HG03139 (cell line): ENCODE data around the gene SPC25.
A peak's percentile ranks its signal among the peaks of the same experiment; 100 is the strongest.
"Not testable (repeated sequence)": the region's sequence is repeated elsewhere in the genome, so short reads cannot be mapped to it uniquely, and the experiment has no call there.

Experiments
- ATAC-seq: cut with Tn5 transposase; IDR thresholded peaks from one replicate; pipeline ENCODE4 v1.9.1; 2021; ENCODE audit not compliant: unreplicated experiment

SPC25 gene, protein sequence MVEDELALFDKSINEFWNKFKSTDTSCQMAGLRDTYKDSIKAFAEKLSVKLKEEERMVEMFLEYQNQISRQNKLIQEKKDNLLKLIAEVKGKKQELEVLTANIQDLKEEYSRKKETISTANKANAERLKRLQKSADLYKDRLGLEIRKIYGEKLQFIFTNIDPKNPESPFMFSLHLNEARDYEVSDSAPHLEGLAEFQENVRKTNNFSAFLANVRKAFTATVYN

DNA sequence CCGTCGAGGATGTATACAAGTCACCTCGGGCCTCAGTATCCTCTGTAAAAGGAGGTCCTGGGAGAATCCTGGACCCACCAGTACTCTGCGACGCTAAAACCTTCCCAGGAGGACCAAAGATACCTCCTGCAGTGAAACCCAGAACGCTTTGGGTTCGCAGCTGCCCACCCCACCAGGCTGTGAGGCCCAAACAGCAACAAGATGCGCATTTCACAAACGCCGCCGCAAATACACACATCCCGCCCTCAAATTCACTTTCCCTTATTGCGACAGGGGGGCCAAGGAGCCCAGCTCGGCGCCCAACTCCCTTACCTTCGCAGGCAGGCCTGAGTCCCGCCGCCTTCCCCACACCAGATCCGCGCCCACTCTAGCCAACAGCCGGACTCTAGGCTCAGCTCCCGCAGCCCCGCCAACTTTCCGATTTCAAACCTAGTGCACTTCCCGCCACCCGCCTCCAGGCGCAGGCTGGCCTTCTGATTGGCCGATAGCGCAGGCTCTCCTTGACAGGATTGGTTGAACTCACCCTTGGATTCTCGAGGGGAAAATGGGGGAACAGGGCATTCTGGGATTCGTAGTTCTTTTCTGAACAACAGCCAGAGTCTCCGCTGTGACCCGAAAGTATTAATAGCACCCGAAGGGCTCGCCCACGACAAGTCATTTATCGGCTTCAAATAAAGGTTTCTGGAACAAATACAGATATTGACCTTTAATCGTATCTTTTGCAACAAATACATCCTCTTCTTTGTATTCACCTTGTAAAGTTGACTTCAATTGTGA lies at the start of gene SPC25:
SPC25 (minus strand) TSS at position 425 of the 777 bp plus-strand sequence. CDS start 911 bp downstream, outside the sequence.
- ATAC-seq: peak; percentile 100

DNA sequence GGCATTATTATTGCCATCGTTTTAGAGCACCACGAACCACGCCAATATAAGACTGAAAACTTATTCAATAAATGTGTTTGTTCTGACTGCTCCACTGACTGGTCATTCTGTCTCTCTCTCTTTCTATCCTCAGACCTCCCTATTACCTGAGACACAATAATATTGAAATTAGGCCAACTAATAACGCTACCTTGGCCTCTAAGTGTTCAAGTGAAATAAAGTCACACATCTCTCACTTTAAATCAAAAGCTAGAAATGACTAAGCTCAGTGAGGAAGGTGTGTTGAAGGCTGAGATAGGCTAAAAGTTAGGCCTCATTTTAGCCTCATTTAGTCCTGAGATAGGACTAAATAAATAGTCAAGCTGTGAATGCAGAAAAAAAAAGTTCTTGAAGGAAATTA lies 49.7 kb upstream of the SPC25 start:
- ATAC-seq: no peak

DNA sequence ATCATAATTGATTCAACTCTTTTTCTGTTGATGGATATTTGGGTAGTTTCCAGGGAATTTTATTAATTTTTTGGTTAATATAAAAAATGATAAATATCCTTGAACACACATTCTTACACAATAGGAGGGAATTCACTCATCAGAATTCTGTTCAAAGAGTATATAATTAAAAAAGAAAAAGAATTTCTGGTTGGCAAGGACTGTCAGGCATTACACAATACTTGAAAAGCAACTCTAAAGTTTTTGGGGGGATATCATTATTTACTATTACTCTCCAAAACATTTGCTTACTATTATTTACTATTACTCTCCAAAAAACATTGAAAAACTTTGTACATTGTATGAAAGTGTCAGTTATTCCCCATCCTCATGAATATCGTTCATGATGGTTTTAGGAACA lies 48.8 kb upstream of the SPC25 start:
- no peak for ATAC-seq

DNA sequence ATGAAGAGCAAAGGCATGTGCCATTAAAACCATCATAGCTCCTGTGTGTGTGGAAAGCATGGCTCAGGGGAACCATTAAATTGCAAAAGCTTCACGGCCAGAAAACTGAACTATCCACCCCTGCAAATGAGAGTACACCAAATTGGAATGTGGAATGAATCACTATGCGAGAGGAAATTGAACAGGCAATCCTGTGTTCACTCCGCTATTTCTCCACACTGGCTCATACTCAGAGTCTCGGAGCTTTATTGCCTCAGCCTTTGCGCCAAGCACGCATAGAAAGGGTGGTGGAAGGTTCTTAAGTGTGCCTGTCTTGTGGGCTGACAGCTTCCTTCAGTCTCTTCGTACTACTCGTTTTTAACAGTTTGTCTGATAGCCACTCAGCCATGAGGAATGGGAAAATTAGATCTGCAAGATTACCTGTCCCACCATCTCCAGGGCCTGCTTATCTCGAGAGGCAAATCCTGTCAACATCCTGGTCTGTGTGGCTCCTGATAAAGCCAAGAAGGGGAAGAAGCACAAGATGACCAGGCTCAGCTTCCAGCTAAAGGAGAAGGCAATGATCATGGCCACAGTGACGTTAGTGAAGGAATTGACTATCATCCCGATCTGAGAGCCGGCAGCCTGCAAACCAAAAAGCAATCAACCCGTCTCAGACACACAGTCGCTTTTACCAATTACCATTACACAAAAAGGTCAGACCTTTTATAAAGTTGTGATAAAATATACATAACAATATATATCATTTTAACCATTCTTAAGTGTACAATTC lies 45.8 kb upstream of the SPC25 start:
- no peak for ATAC-seq

DNA sequence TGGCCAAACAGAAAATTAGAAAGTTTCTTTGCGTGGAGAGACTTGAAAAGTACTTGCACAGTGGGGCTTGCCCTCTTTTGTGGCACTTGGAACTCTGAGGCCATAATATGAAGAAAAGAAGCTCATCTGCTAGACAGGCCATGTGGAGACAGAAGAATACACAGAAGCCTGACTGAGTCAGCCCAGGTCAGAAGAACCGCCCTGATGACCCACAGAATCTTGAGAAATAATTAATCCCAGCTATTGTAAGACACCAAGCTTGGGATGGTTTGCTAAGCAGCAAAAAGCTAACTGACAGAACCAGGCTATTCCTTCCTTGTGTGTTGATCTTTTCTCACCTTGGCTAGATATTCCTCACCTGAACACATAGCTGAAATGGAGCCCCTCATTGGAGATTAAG lies 44.6 kb upstream of the SPC25 start:
- ATAC-seq: no peak

DNA sequence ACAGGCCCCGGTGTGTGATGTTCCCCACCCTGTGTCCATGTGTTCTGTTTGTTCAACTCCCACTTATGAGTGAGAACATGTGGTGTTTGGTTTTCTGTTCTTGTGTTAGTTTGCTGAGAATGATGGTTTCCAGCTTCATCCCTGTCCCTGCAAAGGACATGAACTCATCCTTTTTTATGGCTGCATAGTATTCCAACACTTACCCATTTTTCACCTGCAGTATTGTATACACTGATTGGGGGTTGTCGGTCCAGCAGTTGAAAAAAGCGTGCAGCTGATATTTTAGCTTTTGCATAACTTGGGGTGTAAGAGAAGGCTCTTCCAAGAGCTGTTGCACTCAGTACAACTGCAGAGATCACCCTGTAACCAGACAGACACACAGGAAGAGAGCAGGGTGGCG lies 41.9 kb upstream of the SPC25 start:
- not testable (repeated sequence) for ATAC-seq

DNA sequence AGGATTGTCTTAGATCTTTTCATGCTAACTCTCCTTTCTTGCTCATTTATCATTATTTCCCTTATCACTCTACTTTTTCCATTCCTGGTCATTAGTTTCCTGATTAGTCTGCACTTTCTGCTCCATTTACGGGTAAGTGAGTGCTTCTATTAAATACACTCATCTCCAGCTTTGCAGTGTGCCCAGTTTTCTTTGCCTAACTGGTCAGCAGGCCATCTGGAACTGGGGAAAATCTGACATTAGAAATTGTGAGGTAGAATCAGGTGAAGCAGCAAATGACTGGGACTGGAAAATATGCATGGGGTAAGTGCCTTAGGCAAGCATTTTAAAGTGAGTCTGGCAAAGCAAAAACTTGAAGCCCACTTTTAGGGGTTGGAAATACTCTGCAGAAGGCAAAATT lies 40.0 kb upstream of the SPC25 start:
- no peak for ATAC-seq

DNA sequence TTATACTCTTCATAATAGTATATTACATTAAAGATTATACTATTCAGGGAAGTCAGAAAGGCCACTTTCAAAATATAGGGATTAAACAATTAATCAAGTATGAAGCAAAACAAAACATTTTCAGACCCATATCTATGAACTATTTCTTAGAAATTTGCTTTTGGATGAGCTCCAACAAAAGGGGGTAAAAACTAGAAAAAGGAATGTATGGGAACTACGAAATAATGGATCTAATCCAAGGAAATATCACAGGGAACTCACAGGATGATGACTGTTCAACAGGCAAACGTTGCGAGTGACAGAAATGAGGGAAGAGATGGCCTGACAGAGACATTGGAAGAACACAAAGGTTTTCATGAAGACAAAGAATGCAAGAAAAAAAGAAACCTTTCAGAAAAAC lies 38.8 kb upstream of the SPC25 start:
- no peak for ATAC-seq

DNA sequence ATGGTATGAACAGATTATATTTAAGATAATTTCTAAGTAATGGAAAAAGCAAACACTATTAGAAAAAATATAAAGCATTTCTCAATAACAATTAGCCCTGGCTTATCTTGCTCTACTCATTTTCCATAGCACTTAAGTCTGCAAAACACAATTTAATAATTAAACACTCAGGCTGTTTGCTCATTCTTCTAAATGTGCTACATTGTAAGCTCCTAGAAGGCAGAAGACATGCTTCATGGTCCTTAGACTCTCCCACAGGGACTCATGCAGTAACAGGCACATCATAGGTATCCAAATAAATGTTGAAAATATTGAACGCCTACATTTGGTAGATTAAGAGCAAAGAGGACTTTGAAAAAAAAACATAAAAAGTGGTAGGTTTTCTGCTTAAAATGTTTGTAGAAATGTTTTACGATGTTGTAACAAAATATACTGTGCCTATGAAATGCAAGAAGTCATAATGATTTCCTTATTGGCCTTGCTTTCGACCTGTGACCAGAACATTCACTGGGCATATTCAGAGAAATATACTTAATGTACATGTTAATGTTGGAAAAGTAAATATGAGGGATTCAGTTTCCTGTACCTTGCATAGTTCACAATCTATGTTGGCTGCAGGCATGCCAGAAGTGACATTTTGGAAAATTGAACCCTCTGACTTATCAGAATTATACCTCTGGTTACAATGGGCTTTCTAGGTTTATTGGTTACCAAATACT lies 38.0 kb upstream of the SPC25 start:
- no peak for ATAC-seq

DNA sequence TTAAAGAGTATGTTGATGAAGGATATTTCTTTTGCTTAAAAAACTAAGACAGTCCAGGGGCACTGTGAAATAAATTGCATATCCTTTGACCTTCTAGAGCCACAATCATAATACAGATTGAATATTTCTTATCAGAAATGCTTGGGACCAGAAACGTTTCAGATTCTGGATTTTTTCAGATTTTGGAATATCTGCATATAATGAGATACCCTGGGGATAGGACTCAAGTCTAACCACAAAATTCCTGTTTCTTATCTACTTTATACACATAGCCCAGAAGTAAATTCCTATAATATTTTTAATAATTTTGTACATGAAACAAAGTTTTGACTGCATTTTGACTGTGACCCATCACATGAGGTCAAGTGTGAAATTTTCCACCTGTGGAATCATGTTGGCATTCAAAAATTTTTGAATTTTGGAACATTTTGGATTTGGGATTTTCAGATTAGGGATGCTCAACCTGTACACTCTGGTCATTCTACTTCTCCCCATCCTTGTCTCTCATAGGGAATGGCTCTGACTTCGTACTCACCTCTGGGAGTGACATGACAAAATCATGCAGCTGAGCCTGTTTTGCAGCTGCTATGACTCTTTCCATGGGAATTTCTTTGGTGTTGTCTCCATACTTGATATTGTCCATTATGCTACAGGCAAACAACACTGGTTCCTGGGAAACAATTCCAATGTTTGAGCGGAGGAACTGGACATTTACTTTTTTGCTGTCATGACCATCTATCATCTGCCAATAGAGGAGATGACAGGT lies 36.6 kb upstream of the SPC25 start:
- ATAC-seq: no peak

DNA sequence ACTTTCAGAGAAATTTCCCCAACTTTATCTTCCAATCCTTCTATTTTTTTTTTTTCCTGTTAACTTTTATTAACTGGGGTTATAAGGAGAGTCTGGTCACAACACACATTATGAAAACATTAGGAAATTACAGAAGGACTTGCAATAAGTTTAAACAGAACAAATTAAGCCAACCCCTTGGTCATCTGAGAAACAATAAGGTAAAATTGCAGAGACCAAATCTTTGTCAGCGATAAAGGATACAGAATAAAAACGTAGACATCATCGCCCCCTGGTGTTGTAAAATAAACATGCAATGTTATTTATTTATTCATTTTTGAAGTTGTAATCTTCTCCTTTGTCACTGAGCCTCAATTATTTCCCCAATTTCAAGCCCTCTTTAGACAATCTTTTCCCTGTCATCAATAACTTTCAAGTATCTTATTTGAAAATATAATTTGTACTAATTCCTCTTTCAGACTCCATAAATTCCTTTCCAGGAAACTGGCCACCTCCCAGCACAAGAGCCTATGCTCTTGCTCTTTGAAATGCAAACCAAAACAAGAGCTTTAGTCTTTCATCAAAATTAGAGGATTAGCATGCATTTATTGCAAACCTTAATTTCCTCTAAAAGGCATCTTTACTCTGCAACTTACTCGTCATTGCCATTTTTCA lies 30.4 kb upstream of the SPC25 start:
- no peak for ATAC-seq

DNA sequence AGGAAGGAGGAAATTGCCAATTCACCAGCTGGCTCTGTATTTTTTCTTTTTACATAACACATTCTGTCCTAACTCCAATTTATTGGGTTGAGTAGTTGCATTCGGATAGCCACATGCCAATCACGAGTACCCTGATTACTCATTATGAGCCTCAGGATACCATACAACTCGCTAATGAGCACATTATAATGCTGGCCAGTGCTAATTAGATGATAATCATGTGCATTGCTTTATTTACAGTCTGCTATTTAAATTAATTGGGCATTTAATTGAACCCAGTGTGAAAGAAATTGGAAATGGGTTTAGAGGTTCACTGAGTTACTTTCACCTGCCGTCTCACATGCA lies 26.1 kb upstream of the SPC25 start:
- no peak for ATAC-seq

DNA sequence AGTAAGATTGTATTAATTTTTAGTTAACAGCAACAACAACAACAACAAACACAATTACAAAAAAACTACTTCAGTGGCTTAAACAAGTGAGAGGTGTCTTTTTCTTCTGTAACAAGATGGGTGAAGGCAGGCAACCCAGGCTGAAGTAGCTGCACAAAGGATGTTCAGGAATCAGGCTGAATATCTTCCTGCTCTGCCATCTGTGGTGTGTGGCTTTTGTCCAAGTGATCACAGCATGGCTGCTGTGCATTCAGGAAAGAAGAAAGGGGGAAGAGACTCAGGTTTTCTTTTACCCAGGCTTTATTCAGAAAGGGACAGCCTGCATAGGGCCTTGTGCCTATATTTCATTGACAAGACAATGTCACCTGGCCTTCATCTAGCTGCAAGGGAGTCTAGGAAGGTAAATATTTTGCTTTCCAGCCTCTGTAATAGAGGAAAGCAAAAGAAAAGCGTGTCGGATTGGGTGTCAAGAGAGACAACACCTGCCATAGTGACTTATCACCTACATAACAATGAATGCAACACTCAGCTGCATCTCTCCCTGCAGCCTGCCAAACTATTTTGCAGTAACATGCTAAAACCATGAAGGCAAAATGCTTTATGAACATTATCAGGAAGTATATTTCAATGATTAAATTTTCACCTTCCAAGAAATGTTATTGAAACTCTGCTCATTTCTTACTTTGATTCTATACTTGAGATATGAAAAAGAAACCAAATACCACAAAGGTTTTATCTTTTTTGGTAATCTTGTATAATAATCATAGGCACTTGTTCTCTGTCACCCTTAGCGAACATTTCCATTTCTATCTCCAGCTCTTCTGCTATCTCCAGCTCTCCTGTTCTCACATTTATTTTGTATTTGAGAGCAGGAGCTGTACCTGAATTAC lies 25.5 kb upstream of the SPC25 start:
- ATAC-seq: no peak

DNA sequence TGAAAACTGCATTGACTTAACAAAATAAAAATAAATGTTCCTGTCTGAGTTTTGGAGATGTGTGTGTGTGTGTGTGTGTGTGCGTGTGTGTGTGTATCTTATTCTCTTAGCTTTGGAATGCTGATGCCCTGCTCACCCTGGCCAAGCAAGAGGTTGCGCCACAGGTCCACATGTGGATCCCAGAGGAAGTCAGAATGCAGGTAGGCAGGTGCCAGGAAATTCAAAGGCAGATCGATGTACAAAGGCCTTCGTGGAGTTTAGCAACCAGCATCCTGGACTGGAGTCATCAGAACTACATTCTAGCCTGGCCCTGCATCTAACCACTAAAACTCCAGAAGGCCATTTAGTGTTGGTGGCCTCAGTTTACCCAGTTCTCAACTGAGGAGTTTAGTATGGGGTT lies 23.3 kb upstream of the SPC25 start:
- ATAC-seq: no peak

DNA sequence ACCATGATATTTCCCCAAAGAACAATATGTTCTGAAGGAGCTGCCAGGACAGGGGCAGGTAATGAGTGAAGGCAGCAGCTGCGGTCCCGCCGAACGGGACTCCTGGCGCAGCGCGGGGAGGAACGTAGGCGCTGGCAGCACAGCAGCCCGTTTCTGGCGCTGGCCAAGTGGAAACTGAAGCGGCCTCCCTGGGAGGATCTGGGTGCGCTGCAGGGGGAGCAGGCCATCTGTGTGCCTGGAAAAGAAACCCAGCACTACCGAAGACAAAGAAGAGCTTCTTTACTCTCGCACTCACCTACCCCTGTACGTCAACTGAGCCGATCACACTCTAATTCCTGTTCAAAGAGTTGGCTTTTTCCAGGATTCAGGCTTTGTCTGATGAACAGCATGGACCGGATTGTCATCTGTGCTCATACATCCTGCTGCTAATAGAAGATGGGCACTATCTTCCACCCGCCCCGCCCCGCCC lies 22.7 kb upstream of the SPC25 start:
- no peak for ATAC-seq

DNA sequence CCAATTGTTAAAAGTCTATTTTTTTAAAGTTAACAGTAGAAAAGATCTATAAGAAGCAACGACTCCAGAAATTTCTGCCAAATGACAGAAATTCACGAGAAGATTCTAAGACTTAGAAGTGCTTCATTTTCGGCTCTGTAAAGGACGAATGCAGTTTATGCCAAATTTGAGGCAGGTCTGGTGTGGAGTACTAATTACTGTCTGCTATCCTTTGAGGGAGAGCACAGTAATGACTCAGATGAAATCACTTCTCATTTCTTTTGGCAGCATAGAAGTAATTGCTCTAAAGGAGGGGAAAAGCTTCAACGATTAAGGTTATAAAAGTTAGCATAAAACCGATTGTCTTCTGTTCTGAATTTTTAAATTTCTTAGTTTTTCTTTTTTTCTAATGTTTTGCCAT lies 22.2 kb upstream of the SPC25 start:
- no peak for ATAC-seq

DNA sequence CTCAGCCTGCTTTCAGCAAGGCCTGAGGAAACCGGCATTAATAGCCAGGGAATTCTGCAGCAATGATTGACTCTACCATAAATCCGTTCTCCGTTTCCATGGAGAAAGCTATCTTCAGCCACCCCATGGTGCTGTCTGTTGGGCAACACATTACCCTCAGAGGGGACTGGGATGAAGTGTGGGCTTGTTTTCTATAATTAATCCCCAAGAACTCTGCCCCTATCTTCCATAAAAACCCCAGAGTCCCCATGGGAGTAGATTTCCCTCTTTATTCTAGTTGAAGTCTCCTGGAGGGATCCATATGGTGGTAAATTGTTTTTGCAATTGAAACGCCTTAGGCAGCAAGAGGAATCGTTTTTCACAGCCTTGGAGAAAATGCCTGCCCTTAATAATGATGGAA lies 20.1 kb upstream of the SPC25 start:
- ATAC-seq: no peak

DNA sequence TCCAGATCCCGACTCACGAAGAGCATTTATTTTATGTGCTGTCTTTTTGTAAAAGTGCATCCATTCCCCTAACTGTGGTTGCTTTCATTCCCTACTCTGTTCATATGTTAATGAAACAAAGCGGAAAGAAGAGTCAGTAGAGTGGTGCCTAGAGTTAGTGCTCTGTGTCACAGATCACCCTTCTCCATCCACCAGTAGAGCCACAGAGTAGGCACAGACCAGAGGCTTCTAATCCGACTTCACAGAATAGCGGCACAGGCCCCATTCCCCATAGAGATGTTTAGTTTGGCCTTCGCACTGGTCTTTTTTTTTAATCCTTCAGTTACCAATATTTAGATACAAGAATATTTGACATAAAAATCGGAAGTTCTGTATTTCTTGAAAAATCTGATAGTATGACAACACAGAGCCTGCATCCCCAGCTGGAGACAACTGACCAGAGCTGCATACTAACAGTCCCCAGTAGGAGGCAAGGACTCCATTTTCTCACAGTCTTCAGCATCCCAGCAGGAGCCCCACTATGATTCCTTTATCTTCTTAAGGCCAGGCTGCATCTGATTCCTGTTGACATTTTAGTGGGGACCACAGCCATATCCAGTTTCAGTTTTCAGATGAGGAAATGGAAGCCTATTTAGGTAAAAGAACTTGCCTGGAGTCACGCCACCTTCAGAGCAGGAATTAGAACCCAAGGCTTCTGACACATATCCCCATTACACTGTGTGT lies 17.9 kb upstream of the SPC25 start:
- no peak for ATAC-seq
